Neuronal stem cell (in vitro differentiated cells): ENCODE data around the gene AGPAT2.

ENCODE experiments used
- DNase-seq: peaks from one replicate; pipeline ENCODE4 v3.0.0-alpha.2; 2013; ENCODE audit warnings: low spot score
- H2AFZ ChIP-seq: one replicate; pipeline ENCODE4 v1.6.1; 2013; ENCODE audit warnings: mild to moderate bottlenecking, low read length, inconsistent platforms
- H2AK5ac ChIP-seq: 2 replicates; pipeline ENCODE4 v1.6.1; 2013; ENCODE audit warnings: low read depth, mild to moderate bottlenecking, inconsistent platforms, low read length, moderate library complexity, mixed read lengths
- H2BK120ac ChIP-seq: 2 replicates; pipeline ENCODE4 v1.6.1; 2013; ENCODE audit warnings: low read depth, mild to moderate bottlenecking, inconsistent platforms, low read length, moderate library complexity, mixed read lengths
- H2BK12ac ChIP-seq: one replicate; pipeline ENCODE4 v1.6.1; 2013; ENCODE audit warnings: low read length, inconsistent platforms
- H2BK15ac ChIP-seq: 2 replicates; pipeline ENCODE4 v1.6.1; 2013; ENCODE audit warnings: mild to moderate bottlenecking, low read length, inconsistent platforms, mixed read lengths
- H2BK5ac ChIP-seq: one replicate; pipeline ENCODE4 v1.6.1; 2013; ENCODE audit warnings: inconsistent platforms, mild to moderate bottlenecking, low read length, moderate library complexity
- H3K14ac ChIP-seq: one replicate; pipeline ENCODE4 v1.6.1; 2013; ENCODE audit warnings: low read length, inconsistent platforms
- H3K18ac ChIP-seq: 2 replicates; pipeline ENCODE4 v1.6.1; 2013; ENCODE audit warnings: low read length, inconsistent platforms
- H3K23ac ChIP-seq: 2 replicates; pipeline ENCODE4 v1.6.1; 2013; ENCODE audit warnings: low read depth, mild to moderate bottlenecking, mixed read lengths, low read length, inconsistent platforms; ENCODE audit not compliant: poor library complexity
- H3K27ac ChIP-seq: replicated peaks from 3 replicates; pipeline ENCODE4 v1.5.1; 2013; ENCODE audit warnings: low read length, inconsistent platforms
- H3K27me3 ChIP-seq, 3 experiments: 2 replicates each; pipeline ENCODE4 v1.6.1; 2013; ENCODE audit warnings: low read length in 3 of 3, mild to moderate bottlenecking in 2 of 3, inconsistent platforms in 1 of 3, low read depth in 1 of 3, mixed read lengths in 1 of 3, moderate library complexity in 1 of 3; ENCODE audit not compliant: control insufficient read depth in 3 of 3, insufficient read depth in 3 of 3
- H3K36me3 ChIP-seq, 2 donors: replicated peaks in 1 of 2; 2 replicates each; pipeline ENCODE4 v1.6.1; 2013; ENCODE audit warnings: low read length in 2 of 2; ENCODE audit not compliant: control insufficient read depth in 2 of 2, insufficient read depth in 2 of 2
- H3K4ac ChIP-seq: 2 replicates; pipeline ENCODE4 v1.6.1; 2013; ENCODE audit warnings: inconsistent platforms, mild to moderate bottlenecking, low read length, moderate library complexity
- H3K4me1 ChIP-seq, 2 donors: 1 replicate in 1 of 2; 2 replicates in 1 of 2; pipeline ENCODE4 v1.6.1; 2013; ENCODE audit warnings: low read length in 2 of 2, low read depth in 1 of 2; ENCODE audit not compliant: control insufficient read depth in 2 of 2, insufficient read depth in 1 of 2
- H3K4me2 ChIP-seq: one replicate; pipeline ENCODE4 v1.6.1; 2013; ENCODE audit warnings: mild to moderate bottlenecking, low read length, inconsistent platforms; ENCODE audit not compliant: insufficient read depth, poor library complexity, severe bottlenecking
- H3K4me3 ChIP-seq, 2 donors: 2 replicates each; pipeline ENCODE4 v1.5.1; 2013; ENCODE audit warnings: low read length in 2 of 2, mild to moderate bottlenecking in 2 of 2, inconsistent platforms in 1 of 2, moderate library complexity in 1 of 2
- H3K79me1 ChIP-seq: one replicate; pipeline ENCODE4 v1.6.1; 2013; ENCODE audit warnings: low read depth, mild to moderate bottlenecking, inconsistent platforms, low read length, moderate library complexity
- H3K9ac ChIP-seq: one replicate; pipeline ENCODE4 v1.6.1; 2013; ENCODE audit warnings: mild to moderate bottlenecking, low read depth, low read length, inconsistent platforms; ENCODE audit not compliant: poor library complexity
- H3K9me3 ChIP-seq, 2 donors: replicated peaks in 1 of 2; 2 replicates each; pipeline versions ENCODE3 to v1.6.1; 2013; ENCODE audit warnings: low read length in 2 of 2, mild to moderate bottlenecking in 2 of 2, inconsistent platforms in 1 of 2, low read depth in 1 of 2, mixed read lengths in 1 of 2, moderate library complexity in 1 of 2; ENCODE audit not compliant: control insufficient read depth in 2 of 2, insufficient read depth in 1 of 2
- H4K8ac ChIP-seq: one replicate; pipeline ENCODE4 v1.6.1; 2013; ENCODE audit warnings: low read depth, mild to moderate bottlenecking, inconsistent platforms, low read length, moderate library complexity
- H4K91ac ChIP-seq: one replicate; pipeline ENCODE4 v1.6.1; 2013; ENCODE audit warnings: low read length, low read depth, mild to moderate bottlenecking, inconsistent platforms; ENCODE audit not compliant: poor library complexity
- WGBS, 2 donors: extraction: QIAGEN DNeasy Blood & Tissue Kit; methylation state at CpG; one replicate each; pipeline ENCODE4 v1.1.7; 2013; ENCODE audit warnings: missing lambda C conversion rate in 2 of 2, mixed read lengths in 1 of 2; ENCODE audit not compliant: insufficient read length in 2 of 2, insufficient replicate concordance in 1 of 2; ENCODE audit errors: extremely low coverage in 2 of 2; 5-methylcytosine and 5-hydroxymethylcytosine counted together

AGPAT2 gene

DNA sequence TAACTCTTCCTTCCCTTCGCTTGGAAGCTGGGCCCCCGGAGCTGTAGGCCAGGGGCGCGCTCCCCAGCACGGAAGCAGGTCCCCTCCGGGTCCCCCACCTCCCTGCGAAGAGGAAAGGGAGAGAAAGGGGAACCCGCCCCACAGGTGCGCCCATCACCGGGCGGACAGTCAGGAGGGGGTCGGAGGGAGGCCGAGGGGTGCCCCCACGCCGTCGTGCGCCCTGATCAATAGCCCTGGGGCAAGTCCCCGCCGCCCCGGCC lies 793 bp downstream of the AGPAT2 start:
- H2AFZ ChIP-seq: peak overlapping the region; percentile 94
- H3K79me1 ChIP-seq: no peaks in the 10 kb centered on the region
- H4K8ac ChIP-seq: no peak overlapping the region
- H3K27me3 ChIP-seq: peaks cover 8 to 60% (median 46%) of the 10 kb centered on the region in 3 experiments
- no peaks in the 10 kb centered on the region for H3K9me3 ChIP-seq
- peak overlapping the region; percentile 77 for H3K9ac ChIP-seq
- WGBS, 2 donors: no CpG with 5 or more reads among the region's 20 CpGs
- H2BK120ac ChIP-seq: no peak overlapping the region
- peak overlapping the region; percentile 92 for H2AK5ac ChIP-seq
- H3K23ac ChIP-seq: peak overlapping the region; percentile 73
- peak overlapping the region; percentile 82 for H2BK5ac ChIP-seq
- H3K4me1 ChIP-seq: peaks cover 13% of the 10 kb centered on the region in 2 donors
- H2BK12ac ChIP-seq: no peak overlapping the region
- H3K27ac ChIP-seq: no peak overlapping the region
- H4K91ac ChIP-seq: no peak overlapping the region
- peak overlapping the region; percentile 52 to 82 for H3K4me3 ChIP-seq
- H3K36me3 ChIP-seq: no peaks in the 10 kb centered on the region
- no peak overlapping the region for H2BK15ac ChIP-seq
- peak overlapping the region; percentile 82 for H3K14ac ChIP-seq
- no peak for DNase-seq
- H3K4ac ChIP-seq: no peak overlapping the region
- peak overlapping the region; percentile 97 for H3K4me2 ChIP-seq
- H3K18ac ChIP-seq: peak overlapping the region; percentile 90

DNA sequence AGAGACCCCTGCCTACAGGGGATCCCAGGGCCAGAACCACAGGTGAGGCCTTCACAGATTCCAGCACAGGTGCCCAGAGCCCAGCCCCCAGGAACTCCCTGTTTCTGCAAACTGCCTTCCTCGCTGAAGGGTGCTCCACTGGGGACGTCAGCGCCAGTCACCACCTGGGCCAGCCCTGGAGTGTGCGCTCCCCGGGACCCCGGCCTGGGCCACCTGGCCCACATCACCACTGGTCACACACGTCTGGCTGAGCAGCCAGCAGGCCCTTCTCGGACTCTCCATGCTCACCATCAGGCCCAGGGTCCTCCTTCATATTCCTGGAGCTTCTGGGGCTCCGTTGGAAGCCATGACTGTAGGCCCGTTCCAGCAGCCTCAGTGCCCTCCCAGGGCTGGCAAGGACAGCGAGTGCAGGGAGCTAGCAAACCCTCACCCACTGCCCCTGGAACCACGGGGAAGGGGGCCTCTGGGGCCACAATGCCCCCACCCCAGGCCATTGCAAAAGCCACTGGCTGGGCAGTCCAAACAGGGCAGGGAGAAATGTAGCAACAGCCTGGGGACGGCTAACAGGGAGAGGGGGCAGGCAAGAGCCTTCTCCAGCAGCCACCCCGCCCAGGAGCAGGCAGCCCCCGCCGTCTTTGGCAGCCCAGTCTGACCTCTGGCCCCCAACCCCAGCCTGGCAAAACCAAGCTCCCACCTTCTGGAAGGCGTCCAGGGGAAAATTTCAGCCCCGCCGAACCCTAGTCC lies 1.3 kb downstream of the AGPAT2 start:
- Histone ChIP-seq H2BK5ac (peak overlapping the region; percentile 82), H2BK15ac (no peak overlapping the region), H3K18ac (peak overlapping the region; percentile 90), H4K91ac (no peak overlapping the region), H3K14ac (no peak overlapping the region), H3K79me1 (no peaks in the 10 kb centered on the region), H3K4me3 (peak overlapping the region; percentile 52 to 82), H2BK120ac (no peak overlapping the region), H3K27me3 (peaks cover 8 to 55% (median 46%) of the 10 kb centered on the region in 3 experiments), H3K36me3 (no peaks in the 10 kb centered on the region), H2BK12ac (no peak overlapping the region), H4K8ac (no peak overlapping the region), H2AK5ac (peak overlapping the region; percentile 92), H3K4me1 (peaks cover 8 to 12% of the 10 kb centered on the region in 2 donors), H3K23ac (peak overlapping the region; percentile 73), H3K27ac (no peak overlapping the region), H3K4me2 (peak overlapping the region; percentile 97), H2AFZ (peak overlapping the region; percentile 94), H3K9me3 (no peaks in the 10 kb centered on the region), H3K9ac (peak overlapping the region; percentile 77), H3K4ac (no peak overlapping the region)
- DNase-seq: no peak
- no CpG with 5 or more reads among the region's 19 CpGs for WGBS, 2 donors

DNA sequence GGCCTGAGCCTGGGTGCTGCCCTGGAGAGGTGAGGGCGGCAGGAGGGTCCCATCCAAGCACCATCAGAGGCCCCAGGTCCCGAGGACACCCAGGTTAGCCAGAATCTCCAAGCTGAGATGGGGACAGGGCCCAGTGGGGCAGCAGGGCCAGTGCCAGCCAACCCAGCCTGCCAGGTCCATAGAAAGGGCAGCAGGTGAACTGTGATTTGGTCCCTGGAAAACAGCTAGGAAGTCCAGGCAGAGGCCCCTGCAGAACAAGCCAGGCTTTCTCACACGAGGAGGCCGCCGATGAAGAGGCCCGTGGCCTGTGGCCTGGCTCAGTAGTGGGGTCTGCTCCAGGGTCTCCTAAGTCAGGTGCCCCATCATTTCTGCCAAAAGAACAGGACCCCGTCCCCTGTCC lies 2.0 kb downstream of the AGPAT2 start:
- Histone ChIP-seq H3K27ac (no peak overlapping the region), H3K4me1 (peaks cover 8 to 12% of the 10 kb centered on the region in 2 donors), H3K4me2 (no peak overlapping the region), H3K36me3 (no peaks in the 10 kb centered on the region), H2BK120ac (no peak overlapping the region), H3K9me3 (no peaks in the 10 kb centered on the region), H3K4ac (no peak overlapping the region), H2BK15ac (no peak overlapping the region), H3K27me3 (peaks cover 8 to 48% (median 46%) of the 10 kb centered on the region in 3 experiments), H3K4me3 (no peak overlapping the region), H3K9ac (peak overlapping the region; percentile 24), H4K8ac (no peak overlapping the region), H3K23ac (peak overlapping the region; percentile 25), H2AFZ (no peak overlapping the region), H2BK5ac (no peak overlapping the region), H3K14ac (no peak overlapping the region), H3K18ac (no peak overlapping the region), H4K91ac (no peak overlapping the region), H2BK12ac (no peak overlapping the region), H3K79me1 (no peaks in the 10 kb centered on the region), H2AK5ac (peak overlapping the region; percentile 27)
- no CpG with 5 or more reads among the region's 7 CpGs for WGBS, 2 donors
- DNase-seq: no peak

DNA sequence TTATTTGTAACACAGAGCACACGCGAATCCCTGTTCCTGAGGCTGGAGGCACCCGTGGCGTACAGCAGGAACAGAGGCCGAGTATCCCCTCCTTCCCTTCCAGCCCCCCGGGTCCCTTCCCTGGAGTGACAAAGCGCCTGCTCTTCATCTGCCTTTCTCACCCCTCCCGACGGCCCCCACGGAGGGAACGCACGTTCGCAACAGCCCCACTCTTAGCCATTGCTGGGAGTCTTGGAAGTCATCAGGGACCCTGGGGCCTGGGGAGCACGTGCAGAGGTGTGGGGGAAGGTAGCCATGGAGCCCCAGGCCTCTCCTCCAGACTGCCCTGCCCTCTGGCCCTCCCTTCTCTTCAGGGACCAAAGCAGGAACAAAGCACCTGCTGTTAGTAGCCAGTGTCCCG lies 2.5 kb downstream of the AGPAT2 start:
- H3K4me1 ChIP-seq: peaks cover 8 to 12% of the 10 kb centered on the region in 2 donors
- no CpG with 5 or more reads among the region's 15 CpGs for WGBS, 2 donors
- no peak overlapping the region for H2BK5ac ChIP-seq
- no peak overlapping the region for H2AFZ ChIP-seq
- peaks cover 8 to 46% (median 44%) of the 10 kb centered on the region in 3 experiments for H3K27me3 ChIP-seq
- no peak overlapping the region for H3K18ac ChIP-seq
- H2BK15ac ChIP-seq: no peak overlapping the region
- H3K4ac ChIP-seq: no peak overlapping the region
- H3K4me2 ChIP-seq: no peak overlapping the region
- peak overlapping the region; percentile 24 for H3K9ac ChIP-seq
- H3K27ac ChIP-seq: no peak overlapping the region
- no peak overlapping the region for H2BK120ac ChIP-seq
- H2BK12ac ChIP-seq: no peak overlapping the region
- H3K4me3 ChIP-seq: no peak overlapping the region
- peak overlapping the region; percentile 25 for H3K23ac ChIP-seq
- H3K9me3 ChIP-seq: no peaks in the 10 kb centered on the region
- H4K8ac ChIP-seq: no peak overlapping the region
- H2AK5ac ChIP-seq: peak overlapping the region; percentile 27
- H3K36me3 ChIP-seq: no peaks in the 10 kb centered on the region
- H4K91ac ChIP-seq: no peak overlapping the region
- no peak overlapping the region for H3K14ac ChIP-seq
- no peaks in the 10 kb centered on the region for H3K79me1 ChIP-seq
- DNase-seq: no peak
